ENCODE measurements around the gene CCK.

- TF ChIP-seq CSRNP3 (CRISPR knock-in tag; IDR thresholded peaks at IDR 0.05) = no peak
- TF ChIP-seq CREB5 (CRISPR knock-in tag; IDR thresholded peaks at IDR 0.05; ENCODE audit: low read depth) = no peak
- no peak for TF ChIP-seq ARNTL (CRISPR knock-in tag; IDR thresholded peaks at IDR 0.05; ENCODE audit: borderline replicate concordance, low read depth)
- no peak for TF ChIP-seq PATZ1 (CRISPR knock-in tag; IDR thresholded peaks at IDR 0.05; ENCODE audit: borderline replicate concordance)
- TF ChIP-seq ZC3H10 (CRISPR knock-in tag; IDR thresholded peaks at IDR 0.05) = no peak
- TF ChIP-seq TCF4 (CRISPR knock-in tag; IDR thresholded peaks at IDR 0.05; ENCODE audit: borderline replicate concordance) = no peak
- TF ChIP-seq TOX (CRISPR knock-in tag; IDR thresholded peaks at IDR 0.05; ENCODE audit: borderline replicate concordance) = no peak
- TF ChIP-seq CSDC2 (CRISPR knock-in tag; IDR thresholded peaks at IDR 0.05) = no peak
- no peak for TF ChIP-seq ISL1 (CRISPR knock-in tag; IDR thresholded peaks at IDR 0.05)
- TF ChIP-seq ZFP3 (CRISPR knock-in tag; IDR thresholded peaks at IDR 0.05) = no peak
- no peak for TF ChIP-seq RARB (CRISPR knock-in tag; IDR thresholded peaks at IDR 0.05)
- TF ChIP-seq GLIS3 (CRISPR knock-in tag; IDR thresholded peaks at IDR 0.05) = no peak
- TF ChIP-seq, protein P1, sequence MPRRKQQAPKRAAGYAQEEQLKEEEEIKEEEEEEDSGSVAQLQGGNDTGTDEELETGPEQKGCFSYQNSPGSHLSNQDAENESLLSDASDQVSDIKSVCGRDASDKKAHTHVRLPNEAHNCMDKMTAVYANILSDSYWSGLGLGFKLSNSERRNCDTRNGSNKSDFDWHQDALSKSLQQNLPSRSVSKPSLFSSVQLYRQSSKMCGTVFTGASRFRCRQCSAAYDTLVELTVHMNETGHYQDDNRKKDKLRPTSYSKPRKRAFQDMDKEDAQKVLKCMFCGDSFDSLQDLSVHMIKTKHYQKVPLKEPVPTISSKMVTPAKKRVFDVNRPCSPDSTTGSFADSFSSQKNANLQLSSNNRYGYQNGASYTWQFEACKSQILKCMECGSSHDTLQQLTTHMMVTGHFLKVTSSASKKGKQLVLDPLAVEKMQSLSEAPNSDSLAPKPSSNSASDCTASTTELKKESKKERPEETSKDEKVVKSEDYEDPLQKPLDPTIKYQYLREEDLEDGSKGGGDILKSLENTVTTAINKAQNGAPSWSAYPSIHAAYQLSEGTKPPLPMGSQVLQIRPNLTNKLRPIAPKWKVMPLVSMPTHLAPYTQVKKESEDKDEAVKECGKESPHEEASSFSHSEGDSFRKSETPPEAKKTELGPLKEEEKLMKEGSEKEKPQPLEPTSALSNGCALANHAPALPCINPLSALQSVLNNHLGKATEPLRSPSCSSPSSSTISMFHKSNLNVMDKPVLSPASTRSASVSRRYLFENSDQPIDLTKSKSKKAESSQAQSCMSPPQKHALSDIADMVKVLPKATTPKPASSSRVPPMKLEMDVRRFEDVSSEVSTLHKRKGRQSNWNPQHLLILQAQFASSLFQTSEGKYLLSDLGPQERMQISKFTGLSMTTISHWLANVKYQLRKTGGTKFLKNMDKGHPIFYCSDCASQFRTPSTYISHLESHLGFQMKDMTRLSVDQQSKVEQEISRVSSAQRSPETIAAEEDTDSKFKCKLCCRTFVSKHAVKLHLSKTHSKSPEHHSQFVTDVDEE (CRISPR knock-in tag; IDR thresholded peaks at IDR 0.05) = no peak
- no peak for TF ChIP-seq OSR1 (CRISPR knock-in tag; IDR thresholded peaks at IDR 0.05)
Measured at GRCh38 chr3:42308651-42309050, 42.7 kb upstream of the CCK start.
